ENCODE measurements around the gene RAB27A. TPM values are rescaled to one million over a fixed set of nuclear protein-coding genes. Genes with fewer than 3 reads are reported as not detected.
A peak's percentile ranks its signal among the peaks of the same experiment; 100 is the strongest.

The RAB27A gene
- total and polyA plus RNA-seq, 9 of the 15 experiments (the other 6 are each of a cell fraction or from before 2014, with no cell fraction given) = 31.5 to 171 (median 80.4) TPM

DNA sequence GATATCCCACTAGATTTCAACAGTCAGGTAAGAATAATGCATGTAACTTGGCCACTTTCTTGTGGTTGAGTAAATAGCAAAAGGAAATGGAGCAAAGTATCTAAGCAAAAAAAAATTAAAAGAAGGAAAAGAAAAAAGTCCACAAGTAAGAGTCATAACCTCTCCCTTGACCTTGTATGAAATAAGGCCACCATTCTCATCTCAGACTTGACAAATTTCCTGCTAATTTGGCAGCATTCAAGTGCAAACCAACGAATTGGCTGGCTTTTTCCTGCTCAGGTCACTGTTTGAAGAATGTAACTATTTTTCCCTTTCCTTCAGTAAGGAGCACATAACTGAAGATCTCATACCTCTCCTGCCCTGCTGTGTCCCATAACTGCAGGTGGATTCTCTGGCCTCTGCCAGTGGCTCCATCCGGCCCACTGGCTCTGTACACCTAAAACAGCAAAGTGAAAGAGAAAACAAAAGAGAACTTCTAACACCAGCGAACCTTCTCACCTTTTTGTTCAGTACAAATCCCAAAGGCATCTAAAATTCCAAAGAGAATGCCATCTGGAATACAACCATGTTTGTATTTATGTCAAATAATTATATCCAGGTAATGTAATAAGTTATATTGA is 59.5 kb downstream of the RAB27A start (continued):
- TF ChIP-seq MTF1 (CRISPR knock-in tag; IDR thresholded peaks at IDR 0.05; ENCODE audit: borderline replicate concordance) = no peak
- no peak for TF ChIP-seq ZBTB33 (CRISPR knock-in tag; IDR thresholded peaks at IDR 0.05)
- no peak for TF ChIP-seq CTBP1 (IDR thresholded peaks at IDR 0.05; ENCODE audit: borderline replicate concordance)
- no peak for TF ChIP-seq RFX1 (IDR thresholded peaks at IDR 0.05)

- intact Hi-C loops (cut with micrococcal nuclease) = no loop called here
- TF ChIP-seq, protein P1, sequence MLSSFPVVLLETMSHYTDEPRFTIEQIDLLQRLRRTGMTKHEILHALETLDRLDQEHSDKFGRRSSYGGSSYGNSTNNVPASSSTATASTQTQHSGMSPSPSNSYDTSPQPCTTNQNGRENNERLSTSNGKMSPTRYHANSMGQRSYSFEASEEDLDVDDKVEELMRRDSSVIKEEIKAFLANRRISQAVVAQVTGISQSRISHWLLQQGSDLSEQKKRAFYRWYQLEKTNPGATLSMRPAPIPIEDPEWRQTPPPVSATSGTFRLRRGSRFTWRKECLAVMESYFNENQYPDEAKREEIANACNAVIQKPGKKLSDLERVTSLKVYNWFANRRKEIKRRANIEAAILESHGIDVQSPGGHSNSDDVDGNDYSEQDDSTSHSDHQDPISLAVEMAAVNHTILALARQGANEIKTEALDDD (IDR thresholded peaks at IDR 0.05) = no peak
- TF ChIP-seq POLR2G (IDR thresholded peaks at IDR 0.05; ENCODE audit: low read depth, low read length) (peak; percentile 25; the same call in 1 of the 2 replicates), RBFOX2 (IDR thresholded peaks at IDR 0.05; ENCODE audit: low read depth, low read length) (peak; percentile 23; the same call in 1 of the 2 replicates)
- H3K9ac ChIP-seq (ENCODE audit: insufficient read depth in 1 of 2, low read depth in 2 of 2, low read length in 2 of 2) = no peak overlapping the region
- peaks cover 4 to 26% of the 10 kb centered on the region in 2 experiments; a peak in 4 of 5 replicates for H3K4me1 ChIP-seq (replicated peaks in 1 of 2; ENCODE audit: control insufficient read depth in 2 of 2, insufficient read depth in 2 of 2, low read length in 2 of 2)
- no peaks in the 10 kb centered on the region for H3K27me3 ChIP-seq (ENCODE audit: control insufficient read depth in 2 of 2, insufficient read depth in 2 of 2, low read length in 2 of 2)
- no peak for DNase-seq (ENCODE audit: extremely low read depth in 1 of 4, low spot score in 3 of 4)
- BruUV-seq (replicated peaks) = no TSS peak
- FAIRE-seq = no peak
- H4K20me1 ChIP-seq (replicated peaks; ENCODE audit: control insufficient read depth, insufficient read depth, low read length) = no peaks in the 10 kb centered on the region
- no peak overlapping the region for H3K27ac ChIP-seq (ENCODE audit: extremely low read depth, low read depth, low read length)
- peaks cover 5% of the 10 kb centered on the region for H3K79me2 ChIP-seq (ENCODE audit: control insufficient read depth, insufficient read depth, low read length)
- ChIA-PET POLR2A (interaction anchor here (1.4 kb wide), 1 partner anchor 12 kb away, joined by 4 read pairs; no protein-coding TSS in a partner anchor), CTCF (ENCODE audit: low intra/inter-chr PET ratio) (no interaction called here)
- in situ Hi-C loops (cut with MboI) = no loop called here
- no peaks in the 10 kb centered on the region for H3K9me1 ChIP-seq (ENCODE audit: control insufficient read depth, insufficient read depth, low read length)
- ATAC-seq = no peak
- WGBS (ENCODE audit: insufficient coverage, low coverage, missing lambda C conversion rate) = 83% methylated on average over 2 of the region's 2 CpGs
- H3K36me3 ChIP-seq (ENCODE audit: control insufficient read depth, insufficient read depth, low read length) = peaks cover 88% of the 10 kb centered on the region
- H3K4me3 ChIP-seq = no peak overlapping the region
- no peak overlapping the region for H2AFZ ChIP-seq (ENCODE audit: low read depth, low read length)
- no peak overlapping the region for H3K4me2 ChIP-seq (ENCODE audit: insufficient read depth, low read length)
- H3K9me3 ChIP-seq (replicated peaks; ENCODE audit: control insufficient read depth, insufficient read depth, low read depth, low read length) = no peaks in the 10 kb centered on the region
Observed at GRCh38 chr15:55226127-55226526, 63.5 kb downstream of the RAB27A start.
